Measurements from ENCODE around the gene ATPAF2. TPM values are rescaled to one million over a fixed set of nuclear protein-coding genes. Genes with fewer than 3 reads are reported as not detected.
A peak's percentile ranks its signal among the peaks of the same experiment; 100 is the strongest.

The ATPAF2 gene
- total RNA-seq, 1 experiment from 2014 or later, result 46.1 TPM

- Histone ChIP-seq H4K20me1 (ENCODE audit: insufficient read depth) (no peaks in the 10 kb centered on the region), H3K27ac (ENCODE audit: low read depth, low read length) (peak overlapping the region; percentile 62; the same call in 1 of the 2 replicates), H3K27me3 (ENCODE audit: insufficient read depth, low read length) (no peaks in the 10 kb centered on the region), H3K4me1 (ENCODE audit: control insufficient read depth in 1 of 2, insufficient read depth in 2 of 2, low read length in 2 of 2) (peaks cover 11 to 23% of the 10 kb centered on the region in 2 experiments), H3K4me3 (replicated peaks in 1 of 2; ENCODE audit: low read depth in 1 of 2, low read length in 2 of 2) (peak overlapping the region; percentile 64 to 65), H3K79me2 (ENCODE audit: insufficient read depth, low read length) (no peaks in the 10 kb centered on the region), H3K9me2 (ENCODE audit: insufficient read depth) (no peaks in the 10 kb centered on the region), H2AFZ (ENCODE audit: low read depth, low read length, poor library complexity, severe bottlenecking) (no peak overlapping the region), H3K9me3 (ENCODE audit: control insufficient read depth in 1 of 2, insufficient read depth in 1 of 2, low read depth in 1 of 2, low read length in 2 of 2) (no peaks in the 10 kb centered on the region), H3K4me2 (ENCODE audit: low read length) (peak overlapping the region; percentile 82), H3K9ac (ENCODE audit: low read length) (peak overlapping the region; percentile 70), H3K36me3 (ENCODE audit: control insufficient read depth in 1 of 2, insufficient read depth in 2 of 2, low read length in 2 of 2) (no peaks in the 10 kb centered on the region)
- no TSS peak for BruUV-seq (replicated peaks)
- DNase-seq (ENCODE audit: low read depth, low spot score) (no peak), ATAC-seq (peak; percentile 1)
- RAD21 ChIA-PET (ENCODE audit: low non-redundant PET in 1 of 2, low total read pairs in 2 of 2, uncharacterized antibody in 2 of 2, unreplicated experiment in 2 of 2), result no interaction called here
- CTCF ChIA-PET, result interaction anchor here (0.6 to 1.2 kb wide), 3 partner anchors 50 to 101 kb away, joined by 3 to 6 read pairs (median 5); no protein-coding TSS in a partner anchor
- POLR2A ChIA-PET, result interaction anchor here (0.9 to 1.5 kb wide), 5 partner anchors 14 to 135 kb away, joined by 3 to 24 read pairs (median 6); partner anchors contain the start of gene SREBF1
- TF ChIP-seq ZFX (IDR thresholded peaks at IDR 0.05) (no peak), CTCF (IDR thresholded peaks at IDR 0.05 in 2 of 3, conservative IDR thresholded peaks at IDR 0.05 in 1 of 3; ENCODE audit: borderline replicate concordance in 1 of 3, insufficient read depth in 1 of 3, low read depth in 2 of 3, low read length in 2 of 3) (0 out of 6 replicates have a peak, but pooled peaks of 1 of the 3 experiments have one; percentile 5)
- intact Hi-C loops (cut with micrococcal nuclease), result loop anchor here (1.0 to 5.0 kb wide), 3 partner anchors 13 to 79 kb away; no protein-coding TSS in a partner anchor
These were observed 67.4 kb downstream of the ATPAF2 start for GRCh38 chr17:17971431-17972125.

GRCh38 chr17:17970699-17971430 lies 68.1 kb downstream of the ATPAF2 start:
- ChIA-PET POLR2A (no interaction called here), CTCF (no interaction called here), RAD21 (ENCODE audit: low non-redundant PET in 1 of 2, low total read pairs in 2 of 2, uncharacterized antibody in 2 of 2, unreplicated experiment in 2 of 2) (no interaction called here)
- no peaks in the 10 kb centered on the region for H4K20me1 ChIP-seq (ENCODE audit: insufficient read depth)
- H3K9me3 ChIP-seq (ENCODE audit: control insufficient read depth in 1 of 2, insufficient read depth in 1 of 2, low read depth in 1 of 2, low read length in 2 of 2), result no peaks in the 10 kb centered on the region
- no peaks in the 10 kb centered on the region for H3K9me2 ChIP-seq (ENCODE audit: insufficient read depth)
- intact Hi-C loops (cut with micrococcal nuclease), result loop anchor here (5.0 kb wide), 1 partner anchor 79 kb away; no protein-coding TSS in a partner anchor
- H3K79me2 ChIP-seq (ENCODE audit: insufficient read depth, low read length), result no peaks in the 10 kb centered on the region
- peaks cover 11 to 23% of the 10 kb centered on the region in 2 experiments for H3K4me1 ChIP-seq (ENCODE audit: control insufficient read depth in 1 of 2, insufficient read depth in 2 of 2, low read length in 2 of 2)
- no peak for DNase-seq (ENCODE audit: low read depth, low spot score)
- TSS peak; percentile 60 for BruUV-seq (replicated peaks)
- no peaks in the 10 kb centered on the region for H3K36me3 ChIP-seq (ENCODE audit: control insufficient read depth in 1 of 2, insufficient read depth in 2 of 2, low read length in 2 of 2)
- ATAC-seq, result no peak
- H3K4me3 ChIP-seq (replicated peaks in 1 of 2; ENCODE audit: low read depth in 1 of 2, low read length in 2 of 2), result peak overlapping the region; percentile 64 to 65
- H3K4me2 ChIP-seq (ENCODE audit: low read length), result peak overlapping the region; percentile 82
- 0 out of 2 replicates have a peak overlapping the region, but pooled peaks have one; percentile 62 for H3K27ac ChIP-seq (ENCODE audit: low read depth, low read length)
- no peaks in the 10 kb centered on the region for H3K27me3 ChIP-seq (ENCODE audit: insufficient read depth, low read length)
- peak overlapping the region; percentile 70 for H3K9ac ChIP-seq (ENCODE audit: low read length)
- H2AFZ ChIP-seq (ENCODE audit: low read depth, low read length, poor library complexity, severe bottlenecking), result no peak overlapping the region
- no peak for TF ChIP-seq MAX (IDR thresholded peaks at IDR 0.05)
- no peak for TF ChIP-seq ZNF274 (IDR thresholded peaks at IDR 0.05; ENCODE audit: low read depth, low read length)
- TF ChIP-seq, protein P1, sequence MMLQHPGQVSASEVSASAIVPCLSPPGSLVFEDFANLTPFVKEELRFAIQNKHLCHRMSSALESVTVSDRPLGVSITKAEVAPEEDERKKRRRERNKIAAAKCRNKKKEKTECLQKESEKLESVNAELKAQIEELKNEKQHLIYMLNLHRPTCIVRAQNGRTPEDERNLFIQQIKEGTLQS (IDR thresholded peaks at IDR 0.05), result no peak
- TF ChIP-seq POLR2AphosphoS5 (IDR thresholded peaks at IDR 0.05; ENCODE audit: low read depth, low read length), result no peak
- TF ChIP-seq CTCF (IDR thresholded peaks at IDR 0.05 in 2 of 3, conservative IDR thresholded peaks at IDR 0.05 in 1 of 3; ENCODE audit: borderline replicate concordance in 1 of 3, insufficient read depth in 1 of 3, low read depth in 2 of 3, low read length in 2 of 3), result no peak
- no peak for TF ChIP-seq POLR2A (IDR thresholded peaks at IDR 0.05; ENCODE audit: borderline replicate concordance, extremely low read depth, insufficient read depth, insufficient read length)
- no peak for TF ChIP-seq ZBTB33 (IDR thresholded peaks at IDR 0.05; ENCODE audit: extremely low read depth, insufficient replicate concordance, low read length)
